AG04450 (cell line): ENCODE results near the gene UBR4. TPM values are rescaled to one million over a fixed set of nuclear protein-coding genes. Genes with fewer than 3 reads are reported as not detected.

Source experiments
- CTCF ChIA-PET: fragments of 300-600, 350-600 bp; formaldehyde crosslinking; extraction: SDS; loops from one replicate; lab custom pipeline; 2022; ENCODE audit warnings: antibody characterized with exemption, inconsistent platforms; lab: Charles Lee
- POLR2A ChIA-PET: fragments of 350-600 bp; formaldehyde crosslinking; extraction: SDS; loops from one replicate; lab custom pipeline; 2021; ENCODE audit warnings: antibody characterized with exemption, inconsistent platforms; lab: Yijun Ruan, JAX
- DNase-seq: peaks from one replicate; pipeline ENCODE4 v3.0.0-alpha.2; 2011; ENCODE audit warnings: low read depth, low spot score
- H3K27ac ChIP-seq: one replicate; pipeline ENCODE4 v1.5.1; 2012; ENCODE audit warnings: low read depth, low read length, control low read depth
- H3K27me3 ChIP-seq: one replicate; pipeline ENCODE4 v1.6.0; 2012; ENCODE audit warnings: low read length; ENCODE audit not compliant: control insufficient read depth, insufficient read depth
- H3K4me3 ChIP-seq: 2 replicates; pipeline ENCODE4 v1.5.1; 2011; ENCODE audit warnings: mild to moderate bottlenecking, low read depth, low read length, control low read depth
- H3K9me3 ChIP-seq: 2 replicates; pipeline ENCODE4 v1.5.1; 2012; ENCODE audit warnings: low read length; ENCODE audit not compliant: control insufficient read depth, insufficient read depth
- polyA plus RNA-seq: library from polyadenylated mRNA; depleted of rRNA; stranded (reverse); fragments of >200 nt; gene quantifications from 2 replicates; pipeline ENCODE4 v1.2.3, GENCODE V29; 2011
- TF ChIP-seq, protein P1 (sequence below): IDR thresholded peaks from 2 replicates; pipeline ENCODE4 v1.5.1; 2011; ENCODE audit warnings: low read depth, low read length, control low read depth, inconsistent platforms

Gene UBR4
- polyA plus RNA-seq, 1 experiment = 91.9 TPM

DNA sequence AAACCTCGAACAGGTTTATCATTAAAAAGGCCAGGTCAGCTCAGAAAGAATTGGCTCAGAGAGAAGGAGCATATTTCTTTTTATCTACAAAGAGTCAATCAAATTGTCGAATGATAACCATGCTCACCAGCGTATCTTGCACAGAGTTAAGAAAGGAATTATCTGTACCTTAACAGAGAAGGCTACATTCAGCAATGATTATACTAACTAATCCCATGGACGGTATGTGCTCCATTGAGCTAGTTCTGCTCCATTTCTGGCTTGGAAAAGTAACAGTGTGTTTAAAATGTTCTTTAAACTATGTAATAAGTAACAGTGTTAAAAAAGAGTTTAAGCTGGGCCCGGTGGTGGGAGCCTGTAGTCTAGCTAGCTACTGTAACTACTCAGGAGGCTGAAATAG, 4.2 kb downstream of the UBR4 start:
- TF ChIP-seq, protein P1, sequence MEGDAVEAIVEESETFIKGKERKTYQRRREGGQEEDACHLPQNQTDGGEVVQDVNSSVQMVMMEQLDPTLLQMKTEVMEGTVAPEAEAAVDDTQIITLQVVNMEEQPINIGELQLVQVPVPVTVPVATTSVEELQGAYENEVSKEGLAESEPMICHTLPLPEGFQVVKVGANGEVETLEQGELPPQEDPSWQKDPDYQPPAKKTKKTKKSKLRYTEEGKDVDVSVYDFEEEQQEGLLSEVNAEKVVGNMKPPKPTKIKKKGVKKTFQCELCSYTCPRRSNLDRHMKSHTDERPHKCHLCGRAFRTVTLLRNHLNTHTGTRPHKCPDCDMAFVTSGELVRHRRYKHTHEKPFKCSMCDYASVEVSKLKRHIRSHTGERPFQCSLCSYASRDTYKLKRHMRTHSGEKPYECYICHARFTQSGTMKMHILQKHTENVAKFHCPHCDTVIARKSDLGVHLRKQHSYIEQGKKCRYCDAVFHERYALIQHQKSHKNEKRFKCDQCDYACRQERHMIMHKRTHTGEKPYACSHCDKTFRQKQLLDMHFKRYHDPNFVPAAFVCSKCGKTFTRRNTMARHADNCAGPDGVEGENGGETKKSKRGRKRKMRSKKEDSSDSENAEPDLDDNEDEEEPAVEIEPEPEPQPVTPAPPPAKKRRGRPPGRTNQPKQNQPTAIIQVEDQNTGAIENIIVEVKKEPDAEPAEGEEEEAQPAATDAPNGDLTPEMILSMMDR = no peak
- no peaks in the 10 kb centered on the region for H3K27me3 ChIP-seq
- H3K27ac ChIP-seq = no peak overlapping the region
- DNase-seq = no peak
- no peak overlapping the region for H3K4me3 ChIP-seq
- CTCF ChIA-PET = interaction anchor here (0.6 kb wide), 1 partner anchor 61 kb away, joined by 3 read pairs; no protein-coding TSS in a partner anchor
- H3K9me3 ChIP-seq = no peaks in the 10 kb centered on the region
- POLR2A ChIA-PET = interaction anchor here (0.9 kb wide), 1 partner anchor 46 kb away, joined by 3 read pairs; the partner anchor contains the start of genes EMC1 and MRTO4

DNA sequence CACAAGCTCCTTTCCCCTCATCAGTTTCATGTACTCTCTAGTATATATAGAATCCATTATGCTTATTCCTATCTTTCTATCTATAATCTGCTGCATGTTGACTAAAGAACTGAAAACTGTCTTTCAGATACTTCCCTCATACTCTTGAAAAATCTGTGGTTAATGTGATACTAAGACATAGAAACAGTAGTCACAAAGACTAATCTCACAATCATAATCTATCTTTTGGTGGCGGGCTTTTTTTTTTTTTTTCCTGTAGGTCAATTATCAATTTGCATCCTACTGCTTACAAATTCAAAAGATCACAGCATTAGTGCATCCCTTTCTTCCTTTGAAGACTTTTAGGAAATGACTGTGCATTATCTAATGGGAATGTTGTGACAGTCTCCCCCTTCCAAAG, 4.7 kb downstream of the UBR4 start:
- CTCF ChIA-PET = interaction anchor here (0.6 kb wide), 1 partner anchor 61 kb away, joined by 3 read pairs; no protein-coding TSS in a partner anchor
- no peak for DNase-seq
- Histone ChIP-seq H3K9me3 (no peaks in the 10 kb centered on the region), H3K27me3 (no peaks in the 10 kb centered on the region), H3K4me3 (no peak overlapping the region), H3K27ac (no peak overlapping the region)
- POLR2A ChIA-PET = no interaction called here
- TF ChIP-seq, protein P1 = no peak

DNA sequence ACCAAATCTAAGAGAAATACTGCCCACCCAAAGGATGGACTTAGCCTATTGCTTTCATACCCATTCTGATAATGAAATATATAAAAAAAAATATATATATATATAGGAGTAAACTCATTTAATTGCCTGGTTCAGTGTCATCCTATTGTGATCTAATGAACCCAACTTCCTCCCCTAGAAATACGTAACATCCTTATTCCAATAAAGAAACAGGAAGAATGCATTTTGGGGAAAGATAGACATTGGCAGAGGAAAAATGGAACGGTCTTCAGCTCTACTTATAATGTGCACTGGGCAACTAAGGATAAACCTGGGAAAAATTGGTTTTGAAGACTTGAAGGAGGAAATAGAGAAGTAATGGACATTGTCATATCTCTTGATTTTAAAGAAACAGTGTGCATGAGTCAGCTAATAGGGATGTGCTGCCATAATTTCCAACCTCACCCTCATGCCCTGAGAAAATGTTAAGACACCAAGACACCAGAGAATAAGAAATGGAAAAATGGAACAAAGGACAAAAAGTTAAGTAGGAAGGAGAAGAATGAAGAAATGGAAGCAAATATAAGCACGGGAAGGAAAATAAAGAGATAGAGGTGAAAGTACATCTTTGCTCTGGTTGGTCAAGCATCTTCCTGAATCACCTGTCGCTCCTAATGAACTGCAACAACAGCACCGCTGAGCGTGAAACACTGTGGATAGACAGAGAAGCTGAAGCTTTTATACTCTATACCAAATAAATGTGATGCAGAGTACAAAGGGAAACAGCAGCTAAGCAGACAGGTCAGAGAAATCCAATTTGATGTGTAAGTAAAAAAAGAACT, 5.4 kb downstream of the UBR4 start:
- Histone ChIP-seq H3K27me3 (no peaks in the 10 kb centered on the region), H3K27ac (no peak overlapping the region), H3K9me3 (no peaks in the 10 kb centered on the region), H3K4me3 (no peak overlapping the region)
- CTCF ChIA-PET = no interaction called here
- DNase-seq = no peak
- POLR2A ChIA-PET = no interaction called here
- TF ChIP-seq, protein P1 = no peak

DNA sequence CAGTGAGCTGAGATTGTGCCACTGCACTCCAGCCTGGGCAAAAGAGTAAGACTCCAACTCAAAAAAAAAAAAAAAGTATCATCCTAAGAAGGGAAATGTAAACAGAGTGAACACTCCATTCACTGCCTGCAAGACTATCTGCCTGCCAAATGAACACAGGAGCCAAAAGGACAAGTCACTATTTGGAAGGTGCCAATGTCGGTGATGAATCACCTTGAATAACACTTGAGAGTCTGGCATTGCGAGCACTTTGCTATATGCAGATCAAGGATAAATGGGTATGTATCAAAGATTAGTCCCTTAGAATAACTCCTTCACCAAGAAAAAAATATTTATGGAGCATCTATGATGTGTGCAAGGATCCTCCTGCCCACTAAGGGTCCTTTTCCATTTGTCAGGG, 6.6 kb downstream of the UBR4 start:
- CTCF ChIA-PET = interaction anchor here (0.7 kb wide), 1 partner anchor 457 kb away, joined by 4 read pairs; no protein-coding TSS in a partner anchor
- TF ChIP-seq, protein P1 = no peak
- no peak overlapping the region for H3K4me3 ChIP-seq

DNA sequence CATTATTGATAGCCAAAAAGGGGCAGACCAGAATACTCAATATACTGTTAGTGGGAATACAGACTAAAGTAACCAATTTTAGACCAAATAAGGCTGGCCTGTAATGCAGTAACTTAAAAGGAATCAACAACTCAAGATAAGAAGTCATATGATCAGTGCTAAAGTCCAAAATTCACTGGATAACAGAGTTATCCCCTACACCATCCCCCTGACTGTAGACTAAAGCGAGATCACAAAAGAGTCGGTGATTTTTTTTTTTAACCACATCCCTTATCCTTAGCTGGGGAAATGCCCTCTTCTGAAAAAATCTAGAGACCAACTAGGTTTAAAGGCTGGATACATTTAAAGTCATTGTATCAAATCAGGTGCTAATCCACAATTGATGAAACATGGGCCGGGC, 7.7 kb downstream of the UBR4 start:
- ChIA-PET CTCF (interaction anchor here (0.6 to 0.9 kb wide), 2 partner anchors 38 to 154 kb away, joined by 3 to 4 read pairs; no protein-coding TSS in a partner anchor), POLR2A (no interaction called here)
- TF ChIP-seq, protein P1 = no peak
- Histone ChIP-seq H3K4me3 (no peak overlapping the region), H3K27ac (no peak overlapping the region), H3K27me3 (no peaks in the 10 kb centered on the region), H3K9me3 (no peaks in the 10 kb centered on the region)
- DNase-seq = no peak

More for the DNA sequence above, 6.6 kb downstream of the UBR4 start:
- H3K27me3 ChIP-seq = no peaks in the 10 kb centered on the region
- POLR2A ChIA-PET = no interaction called here
- H3K27ac ChIP-seq = no peak overlapping the region
- no peaks in the 10 kb centered on the region for H3K9me3 ChIP-seq
- DNase-seq = no peak
